Thoracic aorta (tissue), 2 donors: ENCODE data around the gene PCNT. TPM values are rescaled to one million over a fixed set of nuclear protein-coding genes. Genes with fewer than 3 reads are reported as not detected.

Experiments
- ATAC-seq: fragments of 150-250 bp; one replicate; pipeline ENCODE4 v1.8.0; 2017; ENCODE audit warnings: low read depth; ENCODE audit not compliant: insufficient number of reproducible peaks, low FRiP score
- DNase-seq: peaks from one replicate; pipeline ENCODE4 v3.0.0-alpha.2; 2020; ENCODE audit warnings: low spot score
- H3K27ac ChIP-seq, 2 donors: fragments of 200-600 bp; sonication (generic); 1 replicate in 1 of 2; 2 replicates in 1 of 2; pipeline ENCODE4 v1.5.1; 2016; ENCODE audit warnings: mild to moderate bottlenecking in 2 of 2, moderate library complexity in 2 of 2
- H3K27me3 ChIP-seq: fragments of 200-600 bp; sonication (generic); replicated peaks from 2 replicates; pipeline ENCODE4 v1.6.0; 2016; ENCODE audit warnings: mild to moderate bottlenecking; ENCODE audit not compliant: insufficient read depth
- H3K36me3 ChIP-seq: fragments of 200-600 bp; sonication (generic); one replicate; pipeline ENCODE4 v1.5.1; 2016
- H3K4me1 ChIP-seq, 2 donors: fragments of 200-600 bp; sonication (generic); 1 replicate in 1 of 2; 2 replicates in 1 of 2; pipeline versions ENCODE4 v1.5.1 to v1.6.0; 2016; ENCODE audit warnings: low read depth in 2 of 2, mild to moderate bottlenecking in 1 of 2; ENCODE audit not compliant: control insufficient read depth in 1 of 2
- H3K4me3 ChIP-seq: fragments of 200-600 bp; sonication (generic); 2 replicates; pipeline ENCODE4 v1.5.1; 2016; ENCODE audit warnings: mild to moderate bottlenecking
- H3K9me3 ChIP-seq: fragments of 200-600 bp; sonication (generic); 2 replicates; pipeline ENCODE4 v1.5.1; 2016
- CTCF ChIP-seq: fragments of 200-600 bp; sonication (generic); IDR thresholded peaks from one replicate; pipeline ENCODE4 v1.5.1; 2019; ENCODE audit warnings: antibody characterized with exemption
- total RNA-seq, 2 donors: library from RNA; depleted of rRNA; stranded (reverse); fragments of >200 nt; gene quantifications; one replicate each; pipeline versions ENCODE4 v1.1.0 to v1.2.3, GENCODE V29; 2016

Gene PCNT
- total RNA-seq, 2 donors from 2014 or later = 46.8 to 51.4 TPM

GRCh38 chr21:46316708-46317324 is 7.1 kb upstream of the PCNT start:
- Histone ChIP-seq H3K4me3 (no peak overlapping the region), H3K36me3 (no peaks in the 10 kb centered on the region), H3K4me1 (no peaks in the 10 kb centered on the region), H3K9me3 (no peaks in the 10 kb centered on the region), H3K27me3 (no peaks in the 10 kb centered on the region), H3K27ac (no peak overlapping the region)
- no peak for ATAC-seq
- TF ChIP-seq CTCF = no peak
- DNase-seq = no peak

GRCh38 chr21:46317710-46318463 is 6.1 kb upstream of the PCNT start:
- Histone ChIP-seq H3K9me3 (no peaks in the 10 kb centered on the region), H3K4me3 (no peak overlapping the region), H3K4me1 (peaks cover 9% of the 10 kb centered on the region in 2 donors), H3K36me3 (no peaks in the 10 kb centered on the region), H3K27ac (no peak overlapping the region), H3K27me3 (no peaks in the 10 kb centered on the region)
- DNase-seq (no peak), ATAC-seq (no peak)
- no peak for TF ChIP-seq CTCF

- no peak for ATAC-seq
- H3K4me1 ChIP-seq = peaks cover 13% of the 10 kb centered on the region in 2 donors
- no peaks in the 10 kb centered on the region for H3K27me3 ChIP-seq
- H3K4me3 ChIP-seq = no peak overlapping the region
- no peaks in the 10 kb centered on the region for H3K9me3 ChIP-seq
- DNase-seq = no peak
- H3K27ac ChIP-seq = no peak overlapping the region
- no peaks in the 10 kb centered on the region for H3K36me3 ChIP-seq
- TF ChIP-seq CTCF = no peak
Measured at GRCh38 chr21:46318464-46318845, 5.5 kb upstream of the PCNT start.

GRCh38 chr21:46319186-46319585 is 4.8 kb upstream of the PCNT start:
- no peak for TF ChIP-seq CTCF
- H3K27me3 ChIP-seq = no peaks in the 10 kb centered on the region
- no peaks in the 10 kb centered on the region for H3K36me3 ChIP-seq
- peaks cover 13% of the 10 kb centered on the region in 2 donors for H3K4me1 ChIP-seq
- DNase-seq = no peak
- no peak overlapping the region for H3K27ac ChIP-seq
- ATAC-seq = no peak
- no peaks in the 10 kb centered on the region for H3K9me3 ChIP-seq
- no peak overlapping the region for H3K4me3 ChIP-seq

- ATAC-seq (no peak), DNase-seq (no peak)
- no peaks in the 10 kb centered on the region for H3K9me3 ChIP-seq
- H3K27ac ChIP-seq = no peak overlapping the region
- H3K27me3 ChIP-seq = no peaks in the 10 kb centered on the region
- no peak for TF ChIP-seq CTCF
- H3K36me3 ChIP-seq = no peaks in the 10 kb centered on the region
- no peak overlapping the region for H3K4me3 ChIP-seq
- H3K4me1 ChIP-seq = peaks cover 13 to 19% of the 10 kb centered on the region in 2 donors
Measured at GRCh38 chr21:46320331-46320801, 3.6 kb upstream of the PCNT start.
